Keratinocyte (primary cell): ENCODE measurements around the gene ABI3.

Source experiments
- CTCF ChIP-seq, 3 experiments: IDR thresholded peaks in 1 of 3; conservative IDR thresholded peaks in 1 of 3; optimal IDR thresholded peaks in 1 of 3; 2 replicates in 2 of 3; 3 replicates in 1 of 3; pipeline versions ENCODE3 to v1.5.1; 2011; ENCODE audit warnings: low read length in 3 of 3, mild to moderate bottlenecking in 3 of 3, moderate library complexity in 2 of 3, control low read depth in 1 of 3, inconsistent platforms in 1 of 3; ENCODE audit not compliant: insufficient read depth in 2 of 3; ENCODE audit errors: extremely low read depth in 1 of 3
- EZH2 ChIP-seq: IDR thresholded peaks from one replicate; pipeline ENCODE4 v1.6.1; 2012; ENCODE audit warnings: inconsistent platforms, mild to moderate bottlenecking, low read length, moderate library complexity

- TF ChIP-seq CTCF (optimal IDR thresholded peaks at IDR 0.05 in 1 of 3, IDR thresholded peaks at IDR 0.05 in 1 of 3, conservative IDR thresholded peaks at IDR 0.05 in 1 of 3; ENCODE audit: extremely low read depth in 1 of 3, insufficient read depth in 2 of 3, low read length in 3 of 3) (no peak), EZH2 (no peak)
These were observed 57.4 kb downstream of the ABI3 start for GRCh38 chr17:49267912-49268311.
